SU-DHL-6 (cell line): ENCODE measurements around the gene NTSR1.

Source experiments
- H2AFZ ChIP-seq: fragments of 200-600 bp; sonication (generic); 2 replicates; pipeline ENCODE4 v1.6.1; 2014; ENCODE audit warnings: low read depth, mild to moderate bottlenecking, moderate library complexity, mixed read lengths, antibody characterized with exemption, low read length; ENCODE audit not compliant: severe bottlenecking
- H3F3A ChIP-seq: fragments of 200-600 bp; shearing (Covaris generic); 2 replicates; pipeline ENCODE4 v1.6.0; 2016; ENCODE audit warnings: antibody characterized with exemption, mild to moderate bottlenecking; ENCODE audit not compliant: insufficient read depth
- H3K27ac ChIP-seq: fragments of 200-600 bp; sonication (generic); 2 replicates; pipeline ENCODE4 v1.5.1; 2016; ENCODE audit warnings: low read depth, mild to moderate bottlenecking, low read length, moderate library complexity, mixed read lengths
- H3K27me3 ChIP-seq: fragments of 200-600 bp; sonication (generic), shearing (Covaris generic); 2 replicates; pipeline ENCODE4 v1.6.0; 2014; ENCODE audit warnings: mild to moderate bottlenecking, low read length
- H3K36me3 ChIP-seq: fragments of 200-600 bp; sonication (generic); 2 replicates; pipeline ENCODE4 v1.6.1; 2014; ENCODE audit warnings: mild to moderate bottlenecking, low read length, mixed read lengths
- H3K4me2 ChIP-seq: fragments of 300-600, 200-600 bp; shearing (Covaris generic), sonication (generic); 2 replicates; pipeline ENCODE4 v1.6.0; 2014; ENCODE audit warnings: low read length, low read depth, mild to moderate bottlenecking; ENCODE audit not compliant: poor library complexity, severe bottlenecking
- H3K4me3 ChIP-seq: fragments of 200-600 bp; sonication (generic); 2 replicates; pipeline ENCODE4 v1.5.1; 2014; ENCODE audit warnings: antibody characterized with exemption, low read length, mild to moderate bottlenecking, mixed read lengths; ENCODE audit not compliant: insufficient read depth, poor library complexity, severe bottlenecking
- H3K79me2 ChIP-seq: fragments of 200-600 bp; sonication (generic); 2 replicates; pipeline ENCODE4 v1.6.1; 2014; ENCODE audit warnings: mild to moderate bottlenecking, low read length, moderate library complexity; ENCODE audit not compliant: insufficient read depth
- H3K9ac ChIP-seq: fragments of 200-600 bp; sonication (generic); 2 replicates; pipeline ENCODE4 v1.7.0; 2014; ENCODE audit warnings: mild to moderate bottlenecking, low read length
- H3K9me2 ChIP-seq: fragments of 200-600 bp; sonication (generic); replicated peaks from 2 replicates; pipeline ENCODE4 v1.6.1; 2014; ENCODE audit warnings: low read length; ENCODE audit not compliant: insufficient read depth
- H3K9me3 ChIP-seq: fragments of 200-600 bp; sonication (generic); 2 replicates; pipeline ENCODE4 v1.6.1; 2014; ENCODE audit warnings: low read length, mixed read lengths; ENCODE audit not compliant: insufficient read depth
- H4K20me1 ChIP-seq: fragments of 200-600 bp; sonication (generic); 2 replicates; pipeline ENCODE4 v1.6.1; 2014; ENCODE audit warnings: low read depth, mild to moderate bottlenecking, antibody characterized with exemption, low read length, moderate library complexity, mixed read lengths
- EZH2phosphoT487 ChIP-seq: fragments of 200-600 bp; sonication (generic), shearing (Covaris generic); conservative IDR thresholded peaks from 2 replicates; pipeline ENCODE4 v1.6.1; 2018; ENCODE audit warnings: mild to moderate bottlenecking, antibody characterized with exemption, low read length, moderate library complexity, mixed read lengths
- TF ChIP-seq, protein P1 (sequence below): fragments of 200-600 bp; sonication (generic); IDR thresholded peaks from one replicate; pipeline ENCODE4 v1.5.1; 2017; ENCODE audit warnings: antibody characterized with exemption, mild to moderate bottlenecking, low read length, moderate library complexity; ENCODE audit not compliant: insufficient read depth, poor library complexity, severe bottlenecking

Gene NTSR1

DNA sequence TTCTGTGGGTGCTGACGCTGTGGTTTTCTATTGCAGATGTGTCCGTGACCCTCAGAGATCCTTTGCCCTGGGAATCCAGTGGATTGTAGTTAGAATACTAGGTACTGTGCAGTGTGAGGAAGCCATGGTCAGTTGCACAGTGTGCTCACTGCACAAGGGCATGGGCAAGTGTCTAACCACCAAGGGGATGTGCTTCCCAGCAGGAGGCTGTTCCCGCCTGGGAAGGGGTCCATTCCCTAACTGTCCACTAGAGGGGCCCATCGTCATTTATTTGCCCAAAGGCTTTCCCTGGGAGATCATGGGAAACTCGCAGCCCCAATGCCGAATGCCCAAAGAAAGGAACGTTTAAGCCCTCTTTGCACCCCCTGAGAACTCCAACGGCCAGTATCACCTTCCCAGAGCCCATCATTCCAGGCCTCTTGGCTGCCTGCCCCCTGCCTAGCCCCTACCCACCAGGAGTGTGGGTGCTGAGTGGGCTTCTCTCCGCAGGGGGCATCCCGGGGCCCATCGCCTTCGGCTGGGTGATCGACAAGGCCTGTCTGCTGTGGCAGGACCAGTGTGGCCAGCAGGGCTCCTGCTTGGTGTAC is 40.1 kb upstream of the NTSR1 start:
- no peaks in the 10 kb centered on the region for H3K27me3 ChIP-seq
- TF ChIP-seq EZH2phosphoT487 = no peak
- TF ChIP-seq, protein P1, sequence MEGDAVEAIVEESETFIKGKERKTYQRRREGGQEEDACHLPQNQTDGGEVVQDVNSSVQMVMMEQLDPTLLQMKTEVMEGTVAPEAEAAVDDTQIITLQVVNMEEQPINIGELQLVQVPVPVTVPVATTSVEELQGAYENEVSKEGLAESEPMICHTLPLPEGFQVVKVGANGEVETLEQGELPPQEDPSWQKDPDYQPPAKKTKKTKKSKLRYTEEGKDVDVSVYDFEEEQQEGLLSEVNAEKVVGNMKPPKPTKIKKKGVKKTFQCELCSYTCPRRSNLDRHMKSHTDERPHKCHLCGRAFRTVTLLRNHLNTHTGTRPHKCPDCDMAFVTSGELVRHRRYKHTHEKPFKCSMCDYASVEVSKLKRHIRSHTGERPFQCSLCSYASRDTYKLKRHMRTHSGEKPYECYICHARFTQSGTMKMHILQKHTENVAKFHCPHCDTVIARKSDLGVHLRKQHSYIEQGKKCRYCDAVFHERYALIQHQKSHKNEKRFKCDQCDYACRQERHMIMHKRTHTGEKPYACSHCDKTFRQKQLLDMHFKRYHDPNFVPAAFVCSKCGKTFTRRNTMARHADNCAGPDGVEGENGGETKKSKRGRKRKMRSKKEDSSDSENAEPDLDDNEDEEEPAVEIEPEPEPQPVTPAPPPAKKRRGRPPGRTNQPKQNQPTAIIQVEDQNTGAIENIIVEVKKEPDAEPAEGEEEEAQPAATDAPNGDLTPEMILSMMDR = peak; percentile 43
- no peak overlapping the region for H3K27ac ChIP-seq
- H3K36me3 ChIP-seq = no peaks in the 10 kb centered on the region
- H3K4me2 ChIP-seq = no peak overlapping the region
- no peaks in the 10 kb centered on the region for H3F3A ChIP-seq
- no peaks in the 10 kb centered on the region for H3K9me3 ChIP-seq
- no peak overlapping the region for H2AFZ ChIP-seq
- H4K20me1 ChIP-seq = no peaks in the 10 kb centered on the region
- no peak overlapping the region for H3K4me3 ChIP-seq
- no peaks in the 10 kb centered on the region for H3K9me2 ChIP-seq
- no peaks in the 10 kb centered on the region for H3K79me2 ChIP-seq
- H3K9ac ChIP-seq = no peak overlapping the region

DNA sequence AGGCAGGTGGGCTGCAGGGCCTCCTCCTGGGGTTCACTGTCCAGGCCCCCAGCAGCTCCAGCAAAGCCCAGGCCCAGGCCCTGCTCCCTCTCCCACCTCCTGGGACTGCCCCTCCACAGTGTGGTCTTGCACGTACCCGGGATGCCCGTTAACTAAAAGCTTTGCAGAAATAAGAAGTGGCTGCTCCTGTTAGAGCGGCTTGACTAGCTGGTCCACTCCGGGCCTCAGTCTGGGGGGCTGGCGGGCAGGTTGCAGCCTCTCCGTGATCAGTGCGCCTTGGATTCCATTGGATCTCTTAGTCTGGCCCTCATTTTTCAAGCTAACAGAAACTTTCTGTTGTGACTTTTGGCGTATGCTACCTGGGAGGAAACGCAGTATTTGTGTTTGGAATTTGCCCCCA is 39.4 kb upstream of the NTSR1 start:
- no peaks in the 10 kb centered on the region for H3K36me3 ChIP-seq
- TF ChIP-seq, protein P1 = no peak
- TF ChIP-seq EZH2phosphoT487 = no peak

DNA sequence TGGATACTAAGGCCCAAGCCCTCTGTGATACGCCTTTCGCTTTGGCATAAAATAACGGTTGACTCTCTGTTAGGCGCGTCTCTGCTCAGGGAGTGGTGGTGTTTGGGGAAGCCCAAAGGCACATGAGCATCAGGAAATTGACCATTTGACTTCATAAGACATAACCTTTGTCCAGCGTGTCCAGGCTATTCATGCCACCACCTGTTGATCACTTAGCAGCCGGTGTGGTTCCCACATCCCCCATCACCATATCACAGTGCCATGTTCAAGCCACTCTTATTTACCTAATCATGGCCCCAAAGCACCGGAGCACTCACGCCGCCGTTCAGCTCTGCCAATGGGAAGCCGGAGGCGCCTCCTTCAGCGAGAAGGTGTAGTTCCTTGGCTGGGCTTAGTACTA is 38.5 kb upstream of the NTSR1 start:
- no peak overlapping the region for H3K4me2 ChIP-seq
- no peaks in the 10 kb centered on the region for H3K9me2 ChIP-seq
- no peaks in the 10 kb centered on the region for H3K36me3 ChIP-seq
- TF ChIP-seq, protein P1 = no peak
- no peak for TF ChIP-seq EZH2phosphoT487
- no peak overlapping the region for H2AFZ ChIP-seq
- H4K20me1 ChIP-seq = no peaks in the 10 kb centered on the region
- no peak overlapping the region for H3K9ac ChIP-seq
- no peak overlapping the region for H3K27ac ChIP-seq
- no peaks in the 10 kb centered on the region for H3F3A ChIP-seq
- H3K4me3 ChIP-seq = no peak overlapping the region
- H3K27me3 ChIP-seq = no peaks in the 10 kb centered on the region
- H3K9me3 ChIP-seq = no peaks in the 10 kb centered on the region
- H3K79me2 ChIP-seq = no peaks in the 10 kb centered on the region

More for the DNA sequence above, 39.4 kb upstream of the NTSR1 start:
- Histone ChIP-seq H3K27ac (no peak overlapping the region), H3K4me2 (no peak overlapping the region), H3K27me3 (no peaks in the 10 kb centered on the region), H3K9ac (no peak overlapping the region), H3K9me2 (no peaks in the 10 kb centered on the region), H3K9me3 (no peaks in the 10 kb centered on the region), H3K4me3 (no peak overlapping the region), H2AFZ (no peak overlapping the region), H4K20me1 (no peaks in the 10 kb centered on the region), H3K79me2 (no peaks in the 10 kb centered on the region), H3F3A (no peaks in the 10 kb centered on the region)
